Measurements from ENCODE around the gene SETBP1. TPM values are rescaled to one million over a fixed set of nuclear protein-coding genes. Genes with fewer than 3 reads are reported as not detected.
A peak's percentile ranks its signal among the peaks of the same experiment; 100 is the strongest.

The SETBP1 gene
- total and polyA plus RNA-seq, 8 donors: 1.4 to 66.5 (median 20.1) TPM

- Histone ChIP-seq H3K4me3 (no peak overlapping the region), H3K9me3 (no peaks in the 10 kb centered on the region), H3K27me3 (no peaks in the 10 kb centered on the region), H3K36me3 (no peaks in the 10 kb centered on the region), H3K27ac (no peak overlapping the region), H3K4me1 (peaks cover 15 to 51% (median 33%) of the 10 kb centered on the region in 4 donors)
- DNase-seq: no peak
- intact Hi-C loops (cut with DNase I; ENCODE audit: low total_unique reads): no loop called here
- WGBS, 5 donors: 90 to 98% (median 94%) methylated on average over 2 of the region's 2 CpGs
- TF ChIP-seq POLR2A (IDR thresholded peaks at IDR 0.05): no peak
- no peak for TF ChIP-seq EP300 (IDR thresholded peaks at IDR 0.05)
- no peak for TF ChIP-seq CTCF (IDR thresholded peaks at IDR 0.05)
- TF ChIP-seq POLR2AphosphoS5 (IDR thresholded peaks at IDR 0.05): no peak
Observed at GRCh38 chr18:44973282-44973681, 292.6 kb downstream of the SETBP1 start.

GRCh38 chr18:44974174-44974573 is 293.5 kb downstream of the SETBP1 start:
- TF ChIP-seq CTCF (IDR thresholded peaks at IDR 0.05) (no peak), EP300 (IDR thresholded peaks at IDR 0.05) (no peak), POLR2AphosphoS5 (IDR thresholded peaks at IDR 0.05) (no peak), POLR2A (IDR thresholded peaks at IDR 0.05) (no peak)
- no peaks in the 10 kb centered on the region for H3K36me3 ChIP-seq
- DNase-seq: no peak
- WGBS, 5 donors: 92 to 98% (median 94%) methylated on average over 2 of the region's 2 CpGs
- intact Hi-C loops (cut with DNase I; ENCODE audit: low total_unique reads): no loop called here
- peaks cover 12 to 42% (median 24%) of the 10 kb centered on the region in 4 donors for H3K4me1 ChIP-seq
- no peaks in the 10 kb centered on the region for H3K27me3 ChIP-seq
- no peak overlapping the region for H3K4me3 ChIP-seq
- H3K9me3 ChIP-seq: no peaks in the 10 kb centered on the region
- peak overlapping the region in 2 of 5 donors; percentile 0 to 56 for H3K27ac ChIP-seq

GRCh38 chr18:44977856-44978255 is 297.2 kb downstream of the SETBP1 start:
- H3K27me3 ChIP-seq: no peaks in the 10 kb centered on the region
- WGBS, 5 donors: 96 to 98% (median 97%) methylated on average over 4 of the region's 4 CpGs
- intact Hi-C loops (cut with DNase I; ENCODE audit: low total_unique reads): no loop called here

GRCh38 chr18:44979748-44980147 is 299.1 kb downstream of the SETBP1 start:
- Histone ChIP-seq H3K36me3 (no peaks in the 10 kb centered on the region), H3K4me1 (peaks cover 0 to 28% (median 12%) of the 10 kb centered on the region in 4 donors), H3K9me3 (no peaks in the 10 kb centered on the region), H3K27ac (no peak overlapping the region), H3K4me3 (no peak overlapping the region), H3K27me3 (no peaks in the 10 kb centered on the region)
- DNase-seq: no peak
- 60 to 82% (median 75%) methylated on average over 3 of the region's 3 CpGs for WGBS, 5 donors
- intact Hi-C loops (cut with DNase I; ENCODE audit: low total_unique reads): no loop called here
- TF ChIP-seq CTCF (IDR thresholded peaks at IDR 0.05) (no peak), EP300 (IDR thresholded peaks at IDR 0.05) (no peak), POLR2AphosphoS5 (IDR thresholded peaks at IDR 0.05) (no peak), POLR2A (IDR thresholded peaks at IDR 0.05) (no peak)

More at GRCh38 chr18:44977856-44978255, 297.2 kb downstream of the SETBP1 start:
- no peak overlapping the region for H3K4me3 ChIP-seq
- H3K36me3 ChIP-seq: no peaks in the 10 kb centered on the region
- TF ChIP-seq CTCF (IDR thresholded peaks at IDR 0.05) (no peak), EP300 (IDR thresholded peaks at IDR 0.05) (no peak), POLR2A (IDR thresholded peaks at IDR 0.05) (no peak), POLR2AphosphoS5 (IDR thresholded peaks at IDR 0.05) (no peak)
- peaks cover 0 to 29% (median 16%) of the 10 kb centered on the region in 4 donors for H3K4me1 ChIP-seq
- no peak for DNase-seq
- H3K27ac ChIP-seq: no peak overlapping the region
- no peaks in the 10 kb centered on the region for H3K9me3 ChIP-seq

All from stomach (tissue), 9 donors.